HG02884 (cell line): ENCODE results near the gene NRROS.

ENCODE experiments used
- ATAC-seq: cut with Tn5 transposase; IDR thresholded peaks from one replicate; pipeline ENCODE4 v1.9.1; 2021; ENCODE audit warnings: mild to moderate bottlenecking, moderate library complexity; ENCODE audit not compliant: unreplicated experiment

NRROS gene

GRCh38 chr3:196645897-196646665, 6.6 kb downstream of the NRROS start:
- ATAC-seq, result no peak

- no peak for ATAC-seq
These were observed 7.2 kb downstream of the NRROS start for GRCh38 chr3:196646666-196647216.

- ATAC-seq, result no peak
These were observed 11.3 kb downstream of the NRROS start for GRCh38 chr3:196650740-196651311.

GRCh38 chr3:196651819-196652218, 12.3 kb downstream of the NRROS start:
- no peak for ATAC-seq

- ATAC-seq, result no peak
These were observed 13.7 kb downstream of the NRROS start for GRCh38 chr3:196652961-196653795.

- no peak for ATAC-seq
These were observed 14.7 kb downstream of the NRROS start for GRCh38 chr3:196654006-196654734.

- ATAC-seq, result no peak
These were observed 15.2 kb downstream of the NRROS start for GRCh38 chr3:196654735-196655090.

GRCh38 chr3:196655496-196655895, 16.0 kb downstream of the NRROS start:
- ATAC-seq, result no peak

- ATAC-seq, result no peak
These were observed 16.7 kb downstream of the NRROS start for GRCh38 chr3:196656213-196656612.

GRCh38 chr3:196659901-196660351, 20.4 kb downstream of the NRROS start:
- no peak for ATAC-seq

- ATAC-seq, result no peak
These were observed 21.1 kb downstream of the NRROS start for GRCh38 chr3:196660381-196661166.

- no peak for ATAC-seq
These were observed 21.9 kb downstream of the NRROS start for GRCh38 chr3:196661400-196661799.

- ATAC-seq, result no peak
These were observed 22.5 kb downstream of the NRROS start for GRCh38 chr3:196662033-196662432.

- no peak for ATAC-seq
These were observed 23.4 kb downstream of the NRROS start for GRCh38 chr3:196662711-196663571.

GRCh38 chr3:196666001-196666867, 26.7 kb downstream of the NRROS start:
- ATAC-seq, result no peak

- no peak for ATAC-seq
These were observed 27.7 kb downstream of the NRROS start for GRCh38 chr3:196667056-196667825.

GRCh38 chr3:196670339-196670738, 30.8 kb downstream of the NRROS start:
- ATAC-seq, result no peak
